Activated CD4-positive, alpha-beta T cell treated with anti-CD3 and anti-CD28 coated beads, Interleukin-2, amount 10 ng/mL, durations not matched to agents 24 days and 14 days (primary cell): ENCODE measurements around the gene PCNA. TPM values are rescaled to one million over a fixed set of nuclear protein-coding genes. Genes with fewer than 3 reads are reported as not detected.

Experiments used
- total RNA-seq: library from RNA; stranded (reverse); gene quantifications from 2 replicates; pipeline ENCODE4 v1.2.3, GENCODE V29; 2022

Gene PCNA
- total RNA-seq, 1 donor from 2014 or later, result 532 TPM

Other genes starting within 250 kb of the PCNA start
- gene SLC23A2, start 118.4 kb downstream of the PCNA start, total RNA-seq, result 26.9 and 27.6 TPM in 2 replicates
- gene TMEM230, start 6.9 kb downstream of the PCNA start, total RNA-seq, result 86.3 and 86.9 TPM in 2 replicates
- 34.7 and 39.2 TPM in 2 replicates for gene CDS2, start 7.0 kb upstream of the PCNA start, total RNA-seq
- not detected in 2 replicates for gene PROKR2, start 197.0 kb upstream of the PCNA start, total RNA-seq